Measurements from ENCODE around the gene SEMA3G.

SEMA3G gene

GRCh38 chr3:52438579-52439425 lies 6.1 kb downstream of the SEMA3G start:
- no peak for DNase-seq

- no peak for DNase-seq
These were observed 6.9 kb downstream of the SEMA3G start for GRCh38 chr3:52438104-52438376.

DNA sequence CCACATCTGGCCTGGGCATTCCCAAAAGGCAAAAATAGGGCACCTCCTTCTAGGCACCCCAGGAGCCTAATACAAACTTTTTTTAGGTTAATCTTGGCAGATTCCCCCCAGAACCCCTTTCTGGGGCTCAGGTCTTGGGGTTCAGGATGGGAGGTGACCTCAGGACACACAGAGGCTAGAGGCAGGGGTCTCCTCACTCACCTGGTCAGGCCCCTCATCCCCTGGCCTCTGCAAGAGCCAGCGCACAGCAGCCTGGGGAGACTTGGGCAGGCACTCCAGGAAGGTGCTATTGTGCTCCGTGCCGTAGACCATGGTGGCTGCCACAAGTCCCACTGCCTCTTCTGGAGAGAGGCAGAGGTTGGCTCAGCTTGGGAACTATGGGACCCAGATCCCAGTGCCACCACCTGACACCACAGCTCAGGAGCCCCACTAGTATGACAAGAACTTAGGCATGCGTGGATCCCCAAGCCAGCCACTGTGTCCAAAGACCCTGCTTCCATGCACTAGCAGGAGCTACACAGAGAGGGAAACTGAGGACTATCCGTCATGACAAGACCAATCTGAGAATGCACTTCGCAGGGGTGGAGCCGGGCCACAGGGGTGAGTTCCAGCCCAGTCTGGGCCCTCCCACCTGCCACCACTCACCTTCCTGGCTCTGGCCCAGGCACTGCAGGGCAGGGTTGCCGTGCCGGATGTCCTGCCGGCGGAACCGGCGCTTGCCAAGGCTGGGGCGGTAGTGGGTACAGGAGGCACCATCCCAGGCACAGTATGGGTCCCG lies 7.4 kb downstream of the SEMA3G start:
- no peak for DNase-seq

GRCh38 chr3:52436500-52437149 lies 8.3 kb downstream of the SEMA3G start:
- no peak for DNase-seq

DNA sequence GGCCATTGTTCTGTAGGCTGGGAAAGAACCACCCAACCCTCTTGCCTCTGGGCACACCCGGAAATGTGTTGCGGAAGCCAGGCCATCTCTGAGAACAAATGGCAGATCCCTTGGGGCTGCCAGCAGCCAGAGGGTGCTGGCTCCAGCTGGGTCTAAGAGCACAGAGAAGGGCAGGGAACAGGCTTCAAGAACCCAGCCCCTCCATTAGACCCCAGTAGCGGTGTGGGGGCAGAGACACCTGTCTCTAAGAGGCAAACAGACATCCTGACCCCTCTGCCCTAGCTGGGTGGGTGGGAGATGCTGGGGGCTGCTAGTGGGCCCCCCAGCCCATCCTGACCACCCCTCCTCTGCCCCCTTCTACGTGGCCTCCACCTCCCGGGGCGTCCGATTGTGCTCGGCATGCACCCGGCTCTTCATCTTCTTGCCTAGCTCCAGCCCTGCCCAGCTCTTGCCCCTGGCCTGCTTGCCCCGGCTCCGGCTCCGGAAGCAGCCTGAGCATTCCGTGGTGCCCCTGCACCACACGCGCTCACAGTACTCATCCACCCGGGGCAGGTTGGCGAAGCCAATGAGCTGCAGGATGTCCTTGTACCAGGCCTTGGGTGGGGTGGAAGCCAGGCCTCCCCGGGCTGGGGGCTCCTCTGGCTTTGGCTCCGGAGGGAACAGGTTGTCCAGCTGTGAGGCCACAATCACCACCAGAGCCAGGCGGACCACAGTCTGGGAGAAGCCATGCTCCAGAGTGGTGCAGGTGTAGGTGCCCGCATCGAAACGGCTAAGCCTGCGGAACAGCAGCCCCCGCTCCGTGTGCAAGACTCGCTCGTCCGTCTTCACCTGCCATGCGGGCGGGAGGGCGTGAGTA lies 9.4 kb downstream of the SEMA3G start:
- no peak for DNase-seq

DNA sequence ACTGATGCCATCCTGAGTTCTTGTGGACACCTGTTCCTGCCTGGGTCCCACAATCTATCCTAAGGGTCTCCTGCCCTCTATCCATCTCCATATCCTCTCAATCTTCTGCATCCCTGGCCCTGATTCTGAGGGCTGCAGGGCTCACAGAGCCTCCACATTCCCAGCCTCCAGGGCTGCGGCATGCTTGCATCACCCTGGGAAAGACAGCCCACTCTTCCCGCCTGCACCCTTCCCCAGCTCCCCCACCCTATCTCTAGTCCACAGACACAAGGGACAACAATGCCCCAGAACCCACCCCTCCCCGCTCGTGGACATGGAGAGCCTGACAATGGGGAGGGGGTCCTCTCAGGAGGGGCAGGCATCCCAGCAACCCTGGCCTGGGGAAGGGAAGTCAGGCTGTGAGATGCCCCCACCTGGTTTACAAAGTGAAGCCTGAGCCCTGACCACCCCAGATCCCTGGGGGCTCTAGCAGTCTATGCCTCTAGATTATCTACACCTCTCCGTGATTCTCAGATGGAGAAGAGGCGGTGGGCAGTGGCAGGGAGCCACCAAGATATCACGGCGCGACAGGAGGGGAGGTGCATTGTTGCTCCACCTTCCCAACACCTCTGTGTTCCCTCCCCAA lies 10.3 kb downstream of the SEMA3G start:
- no peak for DNase-seq

- no peak for DNase-seq
These were observed 10.9 kb downstream of the SEMA3G start for GRCh38 chr3:52433996-52434479.

- no peak for DNase-seq
These were observed 11.4 kb downstream of the SEMA3G start for GRCh38 chr3:52433328-52433995.

DNA sequence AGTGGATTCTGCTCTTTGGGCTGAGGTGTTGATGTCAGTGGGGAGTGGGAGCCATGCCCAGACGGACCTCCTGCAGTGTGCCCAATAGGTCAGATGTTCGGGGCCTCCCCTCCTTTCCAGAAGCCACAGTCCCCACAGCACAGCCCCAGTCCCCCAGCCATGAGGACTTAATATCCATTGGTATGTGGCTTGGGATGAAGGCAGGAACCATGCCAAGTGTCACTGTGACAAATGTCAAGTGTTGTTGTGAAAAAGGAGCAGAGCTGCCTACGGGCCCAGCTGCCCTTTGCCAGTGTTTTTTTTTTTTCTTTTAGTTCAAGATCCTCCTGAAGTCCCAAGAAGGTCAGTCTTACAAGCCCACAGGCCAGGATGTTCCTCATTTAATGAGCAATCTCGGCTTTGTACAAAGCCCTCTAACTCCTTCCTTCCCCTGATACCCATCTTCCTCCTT lies 12.2 kb downstream of the SEMA3G start:
- no peak for DNase-seq

GRCh38 chr3:52432225-52432624 lies 12.7 kb downstream of the SEMA3G start:
- DNase-seq, result no peak

GRCh38 chr3:52431459-52432223 lies 13.3 kb downstream of the SEMA3G start:
- no peak for DNase-seq

- no peak for DNase-seq
These were observed 14.5 kb downstream of the SEMA3G start for GRCh38 chr3:52430416-52430810.

GRCh38 chr3:52429779-52430415 lies 15.0 kb downstream of the SEMA3G start:
- DNase-seq, result no peak

DNA sequence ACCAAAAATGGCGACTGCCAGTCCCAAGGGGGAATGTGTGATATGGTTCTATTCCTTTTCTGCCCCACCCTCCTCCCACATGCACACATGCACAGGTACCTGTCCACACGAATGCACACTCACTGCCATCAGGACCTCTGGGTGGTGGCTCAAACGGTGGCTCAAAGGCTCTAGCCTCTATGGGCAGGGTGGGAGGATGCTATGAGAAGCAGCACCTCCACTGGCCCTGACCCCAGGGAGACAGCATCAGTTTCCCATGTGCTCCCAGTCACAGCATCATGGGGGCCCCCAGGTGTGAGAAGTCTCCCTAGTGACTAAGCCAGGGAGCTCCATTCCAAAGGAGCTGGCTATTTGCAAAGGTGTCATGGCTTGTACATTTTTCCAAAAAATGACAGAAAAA lies 15.9 kb downstream of the SEMA3G start:
- DNase-seq, result no peak

DNA sequence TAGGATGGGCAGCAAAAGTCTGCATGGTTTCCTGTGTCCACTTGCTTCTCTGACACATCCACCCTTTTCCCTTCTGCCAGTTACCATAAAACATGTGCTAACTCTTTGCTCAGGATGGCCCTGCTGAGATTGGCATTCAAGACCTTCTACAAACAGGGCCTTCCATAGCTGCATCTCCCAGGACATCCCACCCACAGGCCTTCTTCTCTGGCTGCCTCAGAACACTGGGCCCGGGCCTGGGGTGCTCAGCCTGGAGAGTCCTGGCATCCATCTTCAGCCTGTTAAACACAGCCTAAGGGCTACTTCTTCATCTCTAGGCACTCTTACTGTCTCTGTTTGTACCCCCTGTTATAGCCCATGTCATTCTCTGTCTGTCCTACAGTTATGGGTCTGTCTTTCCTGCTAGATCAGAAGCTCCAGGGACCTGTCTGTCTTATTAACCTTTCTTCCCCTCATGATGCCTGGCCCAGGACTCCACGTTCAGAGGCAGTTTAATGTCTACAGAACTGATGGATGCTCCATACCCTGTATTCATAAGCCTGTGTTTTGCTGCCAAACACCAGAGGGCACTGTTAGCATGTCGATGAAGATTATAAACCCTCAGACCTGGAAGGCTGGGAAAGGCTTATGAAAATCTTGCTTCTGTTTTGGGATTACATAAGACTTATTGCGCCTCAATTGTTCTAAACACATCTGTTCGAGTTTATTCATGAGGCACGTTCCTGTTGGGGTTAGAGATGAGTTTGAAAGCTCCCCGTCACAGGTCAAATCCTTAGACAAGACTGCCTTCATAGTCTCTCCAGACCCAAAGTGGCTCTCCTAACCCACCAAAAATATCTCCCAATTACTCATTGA lies 16.5 kb downstream of the SEMA3G start:
- peak; percentile 19 for DNase-seq

- no peak for DNase-seq
These were observed 21.7 kb downstream of the SEMA3G start for GRCh38 chr3:52423173-52423572.

- DNase-seq, result no peak
These were observed 22.2 kb downstream of the SEMA3G start for GRCh38 chr3:52422669-52423068.

- DNase-seq, result no peak
These were observed 24.5 kb downstream of the SEMA3G start for GRCh38 chr3:52420388-52420787.

- DNase-seq, result no peak
These were observed 29.1 kb downstream of the SEMA3G start for GRCh38 chr3:52415800-52416199.

Measured in COR-L47 (cell line).